Activated CD4-positive, alpha-beta T cell treated with anti-CD3 and anti-CD28 coated beads for 24 hours (primary cell): Measurements from ENCODE around the gene CTU2.

Experiments used
- DNase-seq, 2 donors: peaks; one replicate each; pipeline ENCODE4 v3.0.0-alpha.2; 2020; ENCODE audit warnings: low read depth in 2 of 2

CTU2 gene

GRCh38 chr16:88714420-88715302, 8.4 kb downstream of the CTU2 start:
- DNase-seq, result no peak

DNA sequence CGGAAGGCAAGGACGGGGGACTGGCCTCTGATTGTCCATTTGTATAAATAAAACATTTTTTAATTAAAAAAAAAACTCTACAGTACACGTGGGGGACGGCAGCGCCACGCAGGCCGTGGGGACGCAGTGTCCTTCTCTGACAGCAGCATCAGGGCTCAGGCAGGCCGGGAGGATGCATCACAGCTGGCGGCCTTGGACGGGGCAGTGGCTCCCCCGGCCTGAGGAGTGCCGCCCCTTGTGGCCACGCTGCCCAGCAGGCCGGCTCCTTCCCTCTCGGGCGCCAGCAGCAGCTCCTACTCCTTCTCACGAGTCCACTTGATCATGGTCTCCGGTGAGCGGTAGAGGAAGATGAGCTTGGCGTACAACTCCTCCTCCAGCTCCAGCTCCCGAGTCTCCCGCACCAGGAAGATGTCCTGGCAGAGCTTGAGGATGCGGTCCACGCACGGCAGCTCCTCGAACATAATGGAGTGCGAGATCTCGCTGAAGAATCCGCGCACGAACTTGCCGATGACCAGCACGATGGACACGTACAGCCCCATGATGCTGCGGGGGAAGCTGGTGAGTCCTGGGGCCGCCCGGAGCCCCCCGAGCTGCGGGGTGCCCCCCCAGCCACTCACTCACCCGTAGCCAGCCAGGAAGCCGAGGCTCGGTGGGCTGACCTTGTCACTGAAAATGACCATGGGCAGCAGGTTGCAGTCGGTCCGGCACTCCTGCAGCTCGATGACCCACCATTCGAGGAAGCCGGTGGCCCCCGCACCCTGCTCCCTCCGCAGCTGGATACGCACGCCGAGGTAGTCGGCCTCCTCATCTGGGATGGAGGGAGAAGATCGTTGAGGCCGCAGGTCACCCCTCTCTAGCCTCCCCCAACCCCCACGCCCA, 9.2 kb downstream of the CTU2 start:
- no peak for DNase-seq

- no peak for DNase-seq
Measured at GRCh38 chr16:88716201-88716600, 9.9 kb downstream of the CTU2 start.

GRCh38 chr16:88716601-88717001, 10.3 kb downstream of the CTU2 start:
- no peak for DNase-seq

- DNase-seq, result no peak
Measured at GRCh38 chr16:88718178-88718577, 11.9 kb downstream of the CTU2 start.

DNA sequence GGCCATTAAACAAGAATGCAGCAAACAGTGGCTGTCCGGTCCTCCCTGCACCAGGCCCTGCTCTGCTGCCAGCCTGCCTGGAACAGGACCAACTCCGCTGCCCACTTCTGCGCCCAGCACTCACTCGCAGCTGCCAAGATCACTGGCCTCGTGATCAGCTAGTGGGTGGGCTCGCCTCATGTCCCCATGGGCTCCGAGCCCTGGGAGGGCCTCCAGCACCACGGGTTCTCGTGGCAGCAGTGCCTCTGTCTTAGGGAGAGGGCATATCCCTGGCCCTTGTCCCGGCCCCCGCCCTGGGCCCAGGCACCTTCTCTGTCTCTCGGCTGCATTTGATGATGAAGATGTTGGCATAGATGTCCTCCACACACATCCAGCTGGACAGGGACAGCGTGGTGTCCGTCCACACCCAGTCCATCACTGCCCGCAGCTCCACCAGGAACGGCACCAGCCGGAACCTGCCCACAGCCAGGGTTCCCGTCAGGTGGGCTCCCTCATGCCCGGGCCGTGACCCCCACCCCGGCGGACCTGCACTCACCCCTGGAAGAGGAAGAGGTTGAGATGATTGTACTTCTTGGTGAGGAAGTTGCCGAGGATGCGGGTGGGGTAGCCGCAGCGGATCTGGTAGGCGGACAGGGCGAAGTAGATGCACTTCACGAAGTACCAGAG, 13.1 kb downstream of the CTU2 start:
- DNase-seq, result no peak

GRCh38 chr16:88719933-88720296, 13.6 kb downstream of the CTU2 start:
- DNase-seq, result no peak

- DNase-seq, result no peak
Measured at GRCh38 chr16:88720396-88720970, 14.2 kb downstream of the CTU2 start.

GRCh38 chr16:88721236-88721635, 14.9 kb downstream of the CTU2 start:
- no peak for DNase-seq

DNA sequence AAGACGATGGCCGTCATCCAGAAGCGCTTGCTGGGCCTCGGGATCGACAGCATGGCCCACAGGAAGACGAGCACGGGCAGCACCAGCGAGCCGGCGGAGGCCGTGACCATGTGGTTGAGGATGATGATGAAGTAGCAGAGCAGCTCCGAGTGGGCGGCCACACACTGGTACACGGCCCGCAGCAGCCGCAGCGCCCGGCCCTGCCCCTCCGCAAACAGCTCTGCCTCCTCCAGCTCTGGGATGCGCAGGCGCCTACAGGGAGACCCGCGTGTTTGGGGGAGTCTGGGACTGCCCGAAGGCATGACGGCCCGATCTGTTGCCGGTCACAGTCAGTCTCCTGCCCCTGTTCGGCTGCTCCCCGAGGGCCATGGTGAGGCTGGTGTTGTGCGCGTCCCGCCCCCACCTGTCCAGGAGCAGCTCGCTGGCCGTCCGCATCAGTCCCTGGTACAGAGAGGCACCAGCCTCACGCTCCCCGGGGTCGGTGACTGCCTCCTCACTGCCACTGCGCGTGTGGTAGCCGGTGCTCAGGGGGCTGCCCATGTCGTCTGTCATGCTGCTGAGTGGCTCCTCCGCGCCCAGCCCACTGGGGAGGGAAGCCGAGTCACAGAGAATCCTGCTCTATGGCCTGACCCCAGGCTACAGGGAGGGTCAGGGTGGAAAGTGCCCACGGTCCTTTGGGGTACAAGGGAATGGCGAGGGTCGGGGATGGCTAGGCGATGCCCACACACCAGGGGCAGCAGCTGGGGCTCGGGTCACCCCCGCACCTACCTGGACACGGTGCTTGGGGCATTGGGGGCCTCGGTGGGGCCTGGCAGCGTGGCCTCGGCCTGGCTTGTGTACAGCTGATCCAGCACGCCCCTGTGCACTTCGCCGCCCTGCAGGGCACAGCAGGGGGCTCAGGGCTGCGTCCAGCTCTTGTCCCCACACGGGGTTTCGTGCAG, 15.8 kb downstream of the CTU2 start:
- DNase-seq, result no peak

- no peak for DNase-seq
Measured at GRCh38 chr16:88722784-88723506, 16.6 kb downstream of the CTU2 start.

DNA sequence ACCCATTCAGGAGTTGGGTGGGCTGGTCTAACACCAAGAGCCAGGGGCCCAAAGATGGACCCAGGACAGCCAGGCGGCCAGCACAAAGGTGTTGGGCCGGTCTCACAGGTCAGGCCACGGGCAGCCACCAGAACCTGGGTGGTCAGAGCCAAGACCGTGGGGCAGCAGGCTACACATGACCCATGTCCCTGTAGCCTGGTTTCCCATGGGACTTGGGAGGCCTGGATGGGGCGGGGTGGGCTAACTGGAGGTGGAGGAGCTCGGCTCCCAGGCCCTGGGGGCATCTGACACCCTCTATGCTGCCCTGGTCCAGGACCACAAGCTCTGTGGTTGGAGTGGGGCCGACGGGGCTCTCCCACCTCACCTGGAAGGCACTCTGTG, 17.2 kb downstream of the CTU2 start:
- DNase-seq, result no peak

DNA sequence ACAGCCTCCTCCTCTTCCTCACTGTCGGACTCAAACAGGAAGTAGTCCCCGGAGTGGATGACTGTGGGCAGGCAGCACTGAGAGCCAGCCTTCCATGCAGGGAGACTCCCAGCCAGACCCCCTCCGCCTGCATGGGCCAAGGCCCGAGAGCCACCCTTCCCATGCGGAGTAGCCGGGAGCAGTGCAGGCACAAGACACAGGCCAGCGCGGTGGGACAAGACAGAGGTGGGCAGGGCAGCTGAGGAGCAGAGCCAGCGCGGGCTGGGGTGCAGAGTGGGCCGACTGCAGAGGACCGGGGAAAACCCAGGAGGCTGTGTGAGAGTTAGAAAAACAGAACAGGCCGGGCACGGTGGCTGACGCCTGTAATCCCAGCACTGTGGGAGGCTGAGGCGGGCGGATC, 17.6 kb downstream of the CTU2 start:
- no peak for DNase-seq

DNA sequence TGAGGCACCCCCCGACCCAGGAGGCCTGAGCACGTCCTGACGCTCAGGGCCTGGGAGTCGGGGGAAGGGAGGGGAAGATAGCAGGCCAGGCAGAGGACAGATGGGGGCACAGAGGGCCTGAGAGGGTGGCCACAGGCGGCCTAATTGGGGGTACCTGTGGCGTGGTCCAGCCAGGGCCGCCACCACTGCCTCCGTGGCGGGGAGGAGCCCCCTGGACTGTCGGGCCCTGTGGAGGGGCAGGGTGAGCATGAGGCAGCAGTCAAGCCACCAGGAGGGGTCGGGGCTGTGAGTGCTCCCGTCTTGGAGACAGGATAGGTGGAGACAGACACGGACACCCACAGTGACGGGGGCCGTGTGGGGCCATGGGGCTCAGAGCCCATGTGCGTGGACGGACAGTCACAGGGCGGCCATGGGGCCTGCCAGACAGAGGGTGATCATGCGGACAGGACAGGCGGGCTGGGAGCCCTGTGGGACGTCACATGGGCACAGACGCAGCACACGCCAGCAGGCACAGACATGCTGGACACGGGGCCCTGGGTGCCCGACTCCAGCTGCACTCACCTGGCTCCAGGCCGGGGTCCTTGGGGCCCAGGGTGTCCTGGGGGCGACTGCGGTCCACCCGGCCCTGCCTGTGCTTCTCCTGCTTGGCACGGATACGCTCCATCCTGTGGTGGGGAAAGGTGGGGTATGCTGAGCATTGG, 18.7 kb downstream of the CTU2 start:
- DNase-seq, result no peak

DNA sequence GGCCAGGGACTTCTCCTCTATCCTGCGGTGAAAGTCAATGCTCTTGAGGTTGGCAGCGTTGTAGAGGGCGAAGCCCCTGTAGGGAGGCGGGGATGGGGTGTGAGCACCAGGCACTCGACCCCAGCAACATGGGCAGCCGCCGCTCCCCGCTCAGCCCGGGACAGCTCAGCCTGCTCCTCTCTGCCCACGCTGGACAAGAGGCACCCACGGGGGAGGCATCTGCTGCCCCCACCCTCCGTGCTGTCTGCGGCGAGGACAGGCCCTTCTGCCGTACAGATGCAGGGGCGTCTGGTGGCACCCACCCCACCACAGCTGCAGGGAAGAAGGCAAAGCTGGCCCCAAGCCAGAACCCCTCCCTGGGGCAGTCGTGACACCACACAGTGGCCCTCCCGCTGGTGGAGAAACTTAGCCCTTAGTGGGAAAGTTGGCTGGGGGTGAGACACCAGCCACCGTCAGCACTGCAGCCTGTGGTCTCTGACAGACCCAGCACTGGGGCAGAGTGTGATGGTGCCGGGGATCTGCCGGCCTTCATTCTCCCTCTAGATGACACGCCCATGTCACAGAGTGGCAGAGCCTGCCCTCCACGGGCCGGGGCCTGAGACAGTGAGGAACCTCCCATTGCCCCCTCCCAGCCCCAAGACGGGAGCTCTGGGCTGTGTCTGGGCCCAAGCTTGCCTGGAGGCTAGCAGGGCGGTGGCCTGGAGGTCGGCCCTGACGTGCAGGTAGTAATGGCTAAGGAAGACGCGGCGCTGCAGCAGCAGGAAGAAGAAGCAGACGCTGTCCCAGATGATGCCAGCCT, 19.5 kb downstream of the CTU2 start:
- DNase-seq, result no peak

- no peak for DNase-seq
Measured at GRCh38 chr16:88726408-88726749, 20.1 kb downstream of the CTU2 start.

DNA sequence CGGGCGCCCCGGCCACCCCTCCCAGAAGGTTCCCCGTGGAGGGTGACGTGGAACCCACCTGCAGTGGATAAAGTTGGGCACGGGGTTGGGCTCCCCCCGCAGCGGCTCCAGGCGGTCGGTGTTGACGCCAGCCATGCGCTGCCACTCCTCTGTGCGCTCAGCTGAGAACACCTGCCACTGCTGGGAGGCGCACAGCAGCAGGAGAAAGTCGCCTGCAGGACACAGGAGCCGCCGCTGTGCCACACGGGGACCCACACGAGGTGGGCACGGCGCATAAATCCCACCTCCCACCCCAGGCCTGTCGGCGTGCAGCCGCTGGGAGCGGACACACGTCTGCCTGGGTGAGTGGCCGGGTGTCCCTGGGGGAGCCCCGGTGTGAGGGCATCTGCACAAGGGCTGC, 20.7 kb downstream of the CTU2 start:
- no peak for DNase-seq

DNA sequence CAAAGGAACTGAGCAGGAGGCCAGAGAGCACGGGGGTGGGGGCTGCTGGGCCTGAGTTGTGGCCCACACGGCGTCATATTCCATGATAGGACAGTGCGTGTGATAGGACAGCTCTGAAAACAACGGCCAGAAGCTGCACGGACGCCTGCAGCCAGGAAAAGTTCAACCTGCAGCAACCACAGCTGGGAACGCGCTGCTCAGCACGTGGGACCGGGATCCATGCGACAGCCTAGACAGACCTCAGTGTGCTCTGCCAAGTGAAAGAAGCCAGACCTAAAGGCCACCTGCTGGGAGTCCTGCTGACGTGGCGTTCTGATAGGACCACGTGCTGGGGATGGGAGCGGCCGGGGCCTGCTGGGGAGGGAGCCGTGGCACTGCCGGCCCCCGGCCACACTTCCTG, 21.6 kb downstream of the CTU2 start:
- DNase-seq, result no peak
